Measurements from ENCODE around the gene HES2. TPM values are rescaled to one million over a fixed set of nuclear protein-coding genes. Genes with fewer than 3 reads are reported as not detected.

Gene HES2
- total RNA-seq, 4 donors from 2014 or later = 7.3 TPM; not detected in 3

DNA sequence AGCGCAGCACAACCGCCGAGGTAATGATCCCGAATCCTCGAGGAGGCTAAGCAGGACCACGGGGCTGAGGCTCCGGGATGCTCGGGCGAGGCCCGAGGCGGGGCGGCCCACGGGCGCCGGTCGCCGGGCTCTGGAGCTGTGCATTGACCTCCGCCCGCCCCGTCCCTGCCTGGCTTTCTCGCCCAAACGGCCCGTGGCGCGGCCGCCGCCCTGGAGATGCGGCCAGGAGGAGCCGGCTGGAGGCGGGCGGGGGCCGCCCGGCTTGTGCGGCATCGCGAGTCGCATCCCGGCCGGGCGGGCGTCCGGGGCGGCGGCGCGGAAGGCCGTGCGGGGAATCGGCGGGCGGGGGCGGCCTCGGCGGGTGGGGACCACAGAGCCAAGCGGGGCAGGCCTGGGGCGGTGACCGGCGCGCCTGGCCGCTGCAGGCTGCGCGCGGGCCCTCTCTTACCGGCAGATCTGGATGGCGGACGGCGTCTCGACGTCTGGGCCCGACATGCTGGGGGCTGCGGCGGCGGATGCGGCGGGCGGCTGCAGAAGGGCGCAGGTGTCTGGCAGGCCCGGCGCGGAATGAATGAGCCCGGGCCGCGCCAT is 26.8 kb downstream of the HES2 start:
- Histone ChIP-seq H3K27me3 (no peaks in the 10 kb centered on the region), H3K9me3 (no peaks in the 10 kb centered on the region), H3K36me3 (no peaks in the 10 kb centered on the region), H3K27ac (peak overlapping the region in 3 of 4 donors; percentile 94 to 98 (median 94)), H3K4me1 (peaks cover 3 to 21% (median 6%) of the 10 kb centered on the region in 3 donors), H3K4me3 (peak overlapping the region; percentile 41 to 63)
- TF ChIP-seq EP300 (IDR thresholded peaks at IDR 0.05) (no peak), POLR2A (IDR thresholded peaks at IDR 0.05) (no peak), POLR2AphosphoS5 (IDR thresholded peaks at IDR 0.05) (no peak)
- TF ChIP-seq, protein P1, sequence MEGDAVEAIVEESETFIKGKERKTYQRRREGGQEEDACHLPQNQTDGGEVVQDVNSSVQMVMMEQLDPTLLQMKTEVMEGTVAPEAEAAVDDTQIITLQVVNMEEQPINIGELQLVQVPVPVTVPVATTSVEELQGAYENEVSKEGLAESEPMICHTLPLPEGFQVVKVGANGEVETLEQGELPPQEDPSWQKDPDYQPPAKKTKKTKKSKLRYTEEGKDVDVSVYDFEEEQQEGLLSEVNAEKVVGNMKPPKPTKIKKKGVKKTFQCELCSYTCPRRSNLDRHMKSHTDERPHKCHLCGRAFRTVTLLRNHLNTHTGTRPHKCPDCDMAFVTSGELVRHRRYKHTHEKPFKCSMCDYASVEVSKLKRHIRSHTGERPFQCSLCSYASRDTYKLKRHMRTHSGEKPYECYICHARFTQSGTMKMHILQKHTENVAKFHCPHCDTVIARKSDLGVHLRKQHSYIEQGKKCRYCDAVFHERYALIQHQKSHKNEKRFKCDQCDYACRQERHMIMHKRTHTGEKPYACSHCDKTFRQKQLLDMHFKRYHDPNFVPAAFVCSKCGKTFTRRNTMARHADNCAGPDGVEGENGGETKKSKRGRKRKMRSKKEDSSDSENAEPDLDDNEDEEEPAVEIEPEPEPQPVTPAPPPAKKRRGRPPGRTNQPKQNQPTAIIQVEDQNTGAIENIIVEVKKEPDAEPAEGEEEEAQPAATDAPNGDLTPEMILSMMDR (IDR thresholded peaks at IDR 0.05) = no peak
- WGBS, 2 donors (ENCODE audit: low coverage in 1 of 2) = no CpG with 5 or more reads among the region's 83 CpGs
- peak; percentile 23 for ATAC-seq

DNA sequence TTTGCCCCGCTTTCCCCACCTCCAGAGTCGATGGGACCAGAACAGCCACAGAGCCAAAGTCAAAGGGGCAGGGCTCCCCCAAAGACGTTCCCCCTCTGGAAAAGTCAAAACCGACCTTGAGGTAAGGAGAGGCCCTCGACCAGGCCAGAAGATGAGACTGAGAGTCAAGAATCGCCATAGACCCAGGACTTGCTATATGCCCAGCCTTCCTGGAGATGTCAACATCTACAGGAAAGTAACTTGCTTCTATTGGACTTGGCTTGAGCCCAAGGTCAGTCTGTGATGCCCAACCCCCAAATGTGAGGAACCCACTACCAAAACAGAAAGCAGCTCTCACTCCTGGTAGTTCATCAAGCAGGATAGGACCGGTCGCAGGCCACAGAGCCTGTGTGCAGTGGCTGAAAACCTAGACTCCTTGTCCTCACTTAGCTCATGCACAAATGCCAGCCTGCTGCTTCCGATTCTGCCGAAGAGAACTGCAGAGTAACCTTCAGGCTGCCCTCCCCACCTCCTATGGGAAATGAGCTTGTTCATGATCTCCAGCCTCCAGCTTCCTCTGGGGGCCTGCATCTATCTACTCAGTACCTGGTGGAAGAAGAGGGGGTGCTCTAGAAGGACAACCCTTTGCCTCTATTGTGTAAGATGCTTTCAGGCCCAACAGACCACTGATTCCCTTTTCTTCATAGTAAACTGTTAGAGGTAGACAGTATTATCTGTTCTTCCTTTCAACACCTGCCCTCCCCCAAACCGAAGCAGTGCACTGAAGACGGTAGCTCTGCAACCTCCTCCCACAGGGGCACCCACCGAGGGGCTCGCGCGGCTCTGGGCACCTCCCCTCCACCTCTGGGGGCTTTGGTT is 27.5 kb downstream of the HES2 start:
- Histone ChIP-seq H3K36me3 (no peaks in the 10 kb centered on the region), H3K27ac (peak overlapping the region in 3 of 4 donors; percentile 94 to 98 (median 94)), H3K27me3 (no peaks in the 10 kb centered on the region), H3K4me3 (peak overlapping the region; percentile 41 to 63), H3K4me1 (peaks cover 3 to 21% (median 6%) of the 10 kb centered on the region in 3 donors), H3K9me3 (no peaks in the 10 kb centered on the region)
- 20% methylated on average over 1 of the region's 16 CpGs; no CpG with 5 or more reads in 1 of the 2 donors for WGBS, 2 donors (ENCODE audit: low coverage in 1 of 2)
- ATAC-seq = no peak
- TF ChIP-seq POLR2A (IDR thresholded peaks at IDR 0.05) (no peak), POLR2AphosphoS5 (IDR thresholded peaks at IDR 0.05) (no peak), EP300 (IDR thresholded peaks at IDR 0.05) (no peak)
- TF ChIP-seq, protein P1 (IDR thresholded peaks at IDR 0.05) = no peak

DNA sequence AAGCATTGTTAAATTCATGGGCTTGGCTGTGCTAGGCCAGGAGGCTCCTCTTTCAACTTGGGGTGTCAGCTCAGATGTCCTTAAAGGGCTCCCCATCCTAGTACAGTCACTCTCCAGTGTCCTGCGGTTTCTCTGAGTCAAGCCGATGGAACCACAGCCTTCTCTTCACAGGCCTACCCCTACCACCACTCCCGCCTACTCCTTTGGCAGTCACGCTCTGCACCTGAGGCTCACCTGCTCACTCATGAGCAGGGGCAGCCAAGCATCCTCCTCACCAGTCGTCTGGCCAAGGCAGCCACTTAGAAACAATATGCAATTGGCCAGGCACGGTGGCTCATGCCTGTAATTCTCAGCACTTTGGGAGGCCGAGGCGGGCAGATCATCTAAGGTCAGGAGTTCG is 29.7 kb downstream of the HES2 start:
- Histone ChIP-seq H3K36me3 (no peaks in the 10 kb centered on the region), H3K4me1 (peaks cover 3 to 33% (median 6%) of the 10 kb centered on the region in 3 donors), H3K27ac (no peak overlapping the region), H3K9me3 (no peaks in the 10 kb centered on the region), H3K4me3 (no peak overlapping the region), H3K27me3 (no peaks in the 10 kb centered on the region)
- WGBS, 2 donors (ENCODE audit: low coverage in 1 of 2) = 83% methylated on average over 1 to 3 of the region's 9 CpGs
- ATAC-seq = no peak
- TF ChIP-seq POLR2A (IDR thresholded peaks at IDR 0.05) (no peak), POLR2AphosphoS5 (IDR thresholded peaks at IDR 0.05) (no peak), EP300 (IDR thresholded peaks at IDR 0.05) (no peak)
- TF ChIP-seq, protein P1 (IDR thresholded peaks at IDR 0.05) = no peak

DNA sequence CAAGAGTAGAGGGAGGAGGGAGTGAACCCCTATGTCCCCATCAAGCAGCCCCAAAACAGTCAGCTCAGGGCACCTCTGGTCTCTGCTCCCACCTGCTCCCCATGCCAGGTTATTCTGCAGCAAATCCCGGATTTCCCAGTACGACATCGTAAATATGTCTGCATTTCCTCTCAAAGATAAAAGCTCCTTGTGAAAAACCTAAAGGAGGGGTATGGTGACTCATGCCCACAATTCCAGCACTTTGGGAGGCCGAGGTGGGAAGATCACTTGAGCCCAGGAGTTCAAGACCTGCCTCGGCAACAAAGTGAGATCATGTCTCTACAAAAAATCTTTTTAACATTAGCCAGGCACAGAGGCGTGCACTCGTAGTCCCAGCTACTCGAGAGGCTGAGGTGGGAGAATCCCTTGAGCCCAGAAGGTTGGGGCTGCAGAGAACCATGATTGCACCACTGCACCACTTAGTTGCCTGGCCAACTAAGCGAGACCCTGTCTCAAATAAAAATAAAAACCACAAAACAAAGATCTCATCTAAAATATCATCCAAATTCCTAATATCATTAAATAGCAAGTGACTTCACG is 33.3 kb downstream of the HES2 start:
- no peak overlapping the region for H3K27ac ChIP-seq
- ATAC-seq = no peak
- no peak overlapping the region for H3K4me3 ChIP-seq

More for the DNA sequence above, 33.3 kb downstream of the HES2 start:
- H3K27me3 ChIP-seq = no peaks in the 10 kb centered on the region
- H3K9me3 ChIP-seq = no peaks in the 10 kb centered on the region
- 70 to 81% methylated on average over 8 to 10 of the region's 10 CpGs for WGBS, 2 donors (ENCODE audit: low coverage in 1 of 2)
- peaks cover 0 to 19% (median 0%) of the 10 kb centered on the region in 3 donors for H3K4me1 ChIP-seq
- TF ChIP-seq POLR2AphosphoS5 (IDR thresholded peaks at IDR 0.05) (no peak), EP300 (IDR thresholded peaks at IDR 0.05) (no peak), POLR2A (IDR thresholded peaks at IDR 0.05) (no peak)
- TF ChIP-seq, protein P1 (IDR thresholded peaks at IDR 0.05) = no peak
- no peaks in the 10 kb centered on the region for H3K36me3 ChIP-seq

Measured in gastroesophageal sphincter (tissue), 4 donors.